HL-60 (cell line): Measurements from ENCODE around the gene FERMT2.
A peak's percentile ranks its signal among the peaks of the same experiment; 100 is the strongest.

Experiments used
- DNase-seq, 2 experiments: peaks; one replicate each; pipeline ENCODE4 v3.0.0-alpha.2; 2010 to 2020; ENCODE audit warnings: low read depth in 1 of 2, low spot score in 1 of 2
- H3K27ac ChIP-seq: fragments of 250-450 bp; sonication (Bioruptor Pico); replicated peaks from 2 replicates; pipeline ENCODE4 v1.5.1; 2020; ENCODE audit warnings: mild to moderate bottlenecking, moderate library complexity
- H3K27me3 ChIP-seq: fragments of 250-450 bp; sonication (Bioruptor Pico); 2 replicates; pipeline ENCODE4 v1.5.1; 2021; ENCODE audit warnings: mild to moderate bottlenecking, moderate library complexity; ENCODE audit not compliant: insufficient read depth, poor library complexity, severe bottlenecking
- H3K4me3 ChIP-seq: replicated peaks from 2 replicates; pipeline ENCODE4 v1.5.1; 2011; ENCODE audit warnings: mild to moderate bottlenecking, control low read depth, low read length; ENCODE audit not compliant: insufficient read depth
- GABPA ChIP-seq: IDR thresholded peaks from 2 replicates; pipeline ENCODE4 v1.6.1; 2012; ENCODE audit warnings: low read depth
- POLR2AphosphoS5 ChIP-seq: IDR thresholded peaks from 2 replicates; pipeline ENCODE4 v1.6.1; 2012; ENCODE audit warnings: low read depth
- SPI1 ChIP-seq: IDR thresholded peaks from 2 replicates; pipeline ENCODE4 v1.6.1; 2012; ENCODE audit warnings: low read depth, mild to moderate bottlenecking, borderline replicate concordance
- TF ChIP-seq, protein P1 (sequence below): IDR thresholded peaks from one replicate; pipeline ENCODE4 v1.5.1; 2011; ENCODE audit warnings: low read length, control low read depth, inconsistent platforms; ENCODE audit not compliant: insufficient read depth
- TF ChIP-seq, protein P2 (sequence below): IDR thresholded peaks from 2 replicates; pipeline ENCODE4 v1.6.1; 2012; ENCODE audit warnings: low read depth; ENCODE audit not compliant: insufficient replicate concordance

The FERMT2 gene

DNA sequence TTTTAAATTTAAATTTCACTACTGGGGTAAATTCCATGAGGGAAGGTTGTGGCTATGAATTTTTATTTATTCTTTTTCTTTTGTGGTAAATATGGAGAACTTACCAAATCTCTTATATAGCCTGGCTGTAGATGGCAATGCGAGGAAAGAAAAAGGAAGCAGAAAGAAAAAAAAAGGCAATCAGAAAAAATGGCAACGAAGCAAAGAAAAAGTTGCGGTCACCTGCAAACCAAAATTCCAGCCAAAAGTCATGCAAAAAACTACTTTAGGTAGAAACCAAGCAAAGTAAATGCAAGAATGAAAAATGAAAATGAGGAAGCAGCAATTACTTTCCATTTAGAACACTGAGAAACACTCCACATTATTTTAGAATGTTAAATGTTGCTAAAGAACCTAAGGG is 89.9 kb downstream of the FERMT2 start:
- DNase-seq, result no peak
- Histone ChIP-seq H3K27ac (no peak overlapping the region), H3K27me3 (no peaks in the 10 kb centered on the region), H3K4me3 (no peak overlapping the region)
- TF ChIP-seq, protein P1, sequence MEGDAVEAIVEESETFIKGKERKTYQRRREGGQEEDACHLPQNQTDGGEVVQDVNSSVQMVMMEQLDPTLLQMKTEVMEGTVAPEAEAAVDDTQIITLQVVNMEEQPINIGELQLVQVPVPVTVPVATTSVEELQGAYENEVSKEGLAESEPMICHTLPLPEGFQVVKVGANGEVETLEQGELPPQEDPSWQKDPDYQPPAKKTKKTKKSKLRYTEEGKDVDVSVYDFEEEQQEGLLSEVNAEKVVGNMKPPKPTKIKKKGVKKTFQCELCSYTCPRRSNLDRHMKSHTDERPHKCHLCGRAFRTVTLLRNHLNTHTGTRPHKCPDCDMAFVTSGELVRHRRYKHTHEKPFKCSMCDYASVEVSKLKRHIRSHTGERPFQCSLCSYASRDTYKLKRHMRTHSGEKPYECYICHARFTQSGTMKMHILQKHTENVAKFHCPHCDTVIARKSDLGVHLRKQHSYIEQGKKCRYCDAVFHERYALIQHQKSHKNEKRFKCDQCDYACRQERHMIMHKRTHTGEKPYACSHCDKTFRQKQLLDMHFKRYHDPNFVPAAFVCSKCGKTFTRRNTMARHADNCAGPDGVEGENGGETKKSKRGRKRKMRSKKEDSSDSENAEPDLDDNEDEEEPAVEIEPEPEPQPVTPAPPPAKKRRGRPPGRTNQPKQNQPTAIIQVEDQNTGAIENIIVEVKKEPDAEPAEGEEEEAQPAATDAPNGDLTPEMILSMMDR, result no peak
- TF ChIP-seq GABPA (no peak), SPI1 (peak; percentile 49; the same call in 1 of the 2 replicates)

DNA sequence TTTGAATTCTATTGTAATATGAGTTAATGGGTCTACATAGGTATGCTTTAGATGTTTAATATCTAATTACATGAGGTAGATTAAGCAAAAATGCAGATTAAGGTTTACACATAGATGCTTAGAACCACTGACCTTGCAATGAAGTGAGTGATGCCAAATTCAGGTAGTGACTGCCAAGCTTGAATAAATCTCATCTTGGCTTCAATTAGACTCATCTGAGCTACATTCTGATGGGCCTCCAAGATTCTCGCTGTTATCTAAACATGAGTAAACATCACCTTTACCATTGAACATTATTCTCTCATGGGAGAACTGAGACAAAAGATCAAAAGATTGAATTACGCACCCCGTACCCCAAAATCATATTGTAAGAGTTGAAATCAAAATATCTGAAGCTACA is 90.6 kb downstream of the FERMT2 start:
- H3K27ac ChIP-seq, result no peak overlapping the region
- DNase-seq, result no peak

DNA sequence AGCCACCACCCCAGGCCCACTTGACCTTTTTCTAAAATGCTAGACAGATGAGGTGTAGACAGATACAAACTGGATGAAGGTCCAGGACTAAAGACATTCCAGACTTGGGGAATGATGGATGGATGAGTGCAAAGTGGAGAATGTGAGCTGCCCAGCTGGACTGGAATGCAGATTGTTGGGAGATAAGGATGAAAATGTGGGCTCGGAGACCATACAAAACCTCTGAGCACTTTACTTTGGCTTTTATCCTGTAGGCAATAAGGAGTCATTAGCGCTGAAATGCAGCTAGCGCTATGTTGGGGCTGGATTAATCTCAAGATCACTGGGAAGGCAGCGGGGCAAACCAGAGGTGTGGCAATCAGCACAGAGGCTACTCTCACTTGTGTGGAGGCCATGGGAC is 94.7 kb downstream of the FERMT2 start:
- Histone ChIP-seq H3K27ac (no peak overlapping the region), H3K4me3 (no peak overlapping the region), H3K27me3 (no peaks in the 10 kb centered on the region)

More for the DNA sequence above, 90.6 kb downstream of the FERMT2 start:
- Histone ChIP-seq H3K27me3 (no peaks in the 10 kb centered on the region), H3K4me3 (no peak overlapping the region)
- TF ChIP-seq, protein P1, result no peak
- TF ChIP-seq GABPA (no peak), POLR2AphosphoS5 (no peak), SPI1 (no peak)
- TF ChIP-seq, protein P2, sequence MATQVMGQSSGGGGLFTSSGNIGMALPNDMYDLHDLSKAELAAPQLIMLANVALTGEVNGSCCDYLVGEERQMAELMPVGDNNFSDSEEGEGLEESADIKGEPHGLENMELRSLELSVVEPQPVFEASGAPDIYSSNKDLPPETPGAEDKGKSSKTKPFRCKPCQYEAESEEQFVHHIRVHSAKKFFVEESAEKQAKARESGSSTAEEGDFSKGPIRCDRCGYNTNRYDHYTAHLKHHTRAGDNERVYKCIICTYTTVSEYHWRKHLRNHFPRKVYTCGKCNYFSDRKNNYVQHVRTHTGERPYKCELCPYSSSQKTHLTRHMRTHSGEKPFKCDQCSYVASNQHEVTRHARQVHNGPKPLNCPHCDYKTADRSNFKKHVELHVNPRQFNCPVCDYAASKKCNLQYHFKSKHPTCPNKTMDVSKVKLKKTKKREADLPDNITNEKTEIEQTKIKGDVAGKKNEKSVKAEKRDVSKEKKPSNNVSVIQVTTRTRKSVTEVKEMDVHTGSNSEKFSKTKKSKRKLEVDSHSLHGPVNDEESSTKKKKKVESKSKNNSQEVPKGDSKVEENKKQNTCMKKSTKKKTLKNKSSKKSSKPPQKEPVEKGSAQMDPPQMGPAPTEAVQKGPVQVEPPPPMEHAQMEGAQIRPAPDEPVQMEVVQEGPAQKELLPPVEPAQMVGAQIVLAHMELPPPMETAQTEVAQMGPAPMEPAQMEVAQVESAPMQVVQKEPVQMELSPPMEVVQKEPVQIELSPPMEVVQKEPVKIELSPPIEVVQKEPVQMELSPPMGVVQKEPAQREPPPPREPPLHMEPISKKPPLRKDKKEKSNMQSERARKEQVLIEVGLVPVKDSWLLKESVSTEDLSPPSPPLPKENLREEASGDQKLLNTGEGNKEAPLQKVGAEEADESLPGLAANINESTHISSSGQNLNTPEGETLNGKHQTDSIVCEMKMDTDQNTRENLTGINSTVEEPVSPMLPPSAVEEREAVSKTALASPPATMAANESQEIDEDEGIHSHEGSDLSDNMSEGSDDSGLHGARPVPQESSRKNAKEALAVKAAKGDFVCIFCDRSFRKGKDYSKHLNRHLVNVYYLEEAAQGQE, result no peak

DNA sequence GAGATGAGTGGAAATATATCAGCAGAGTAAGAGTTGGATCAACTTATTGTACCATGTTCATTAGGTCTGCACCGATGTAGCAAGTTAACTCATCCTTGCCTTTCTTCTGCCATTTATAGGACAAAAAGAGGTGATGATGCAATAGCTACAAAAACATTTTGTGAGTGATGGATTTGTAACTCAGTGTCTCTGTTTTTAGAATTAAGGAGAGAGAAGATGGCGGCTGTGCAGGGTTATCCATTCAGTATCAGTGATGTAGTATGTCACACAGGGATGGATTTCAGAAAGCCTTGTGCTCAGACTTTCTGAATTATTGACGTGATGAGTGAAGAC is 97.4 kb downstream of the FERMT2 start:
- H3K4me3 ChIP-seq, result no peak overlapping the region
- H3K27me3 ChIP-seq, result no peaks in the 10 kb centered on the region
- H3K27ac ChIP-seq, result no peak overlapping the region
- TF ChIP-seq SPI1, result no peak
- no peak for TF ChIP-seq POLR2AphosphoS5
- TF ChIP-seq, protein P2, result no peak
- no peak for TF ChIP-seq GABPA
- TF ChIP-seq, protein P1, result no peak
- DNase-seq, result no peak

More for the DNA sequence above, 94.7 kb downstream of the FERMT2 start:
- no peak for DNase-seq
- TF ChIP-seq SPI1 (no peak), GABPA (no peak)
